NCI-H2107 treated with DMSO at 0.1 percent for 48 hours (cell line): ENCODE results near the gene F2RL1.
"Not testable (repeated sequence)": the region's sequence is repeated elsewhere in the genome, so short reads cannot be mapped to it uniquely, and the experiment has no call there.

Experiments
- DNase-seq: peaks from one replicate; lab custom pipeline; 2025; ENCODE audit not compliant: unreplicated experiment; lab: John Stamatoyannopoulos, UW

F2RL1 gene

DNA sequence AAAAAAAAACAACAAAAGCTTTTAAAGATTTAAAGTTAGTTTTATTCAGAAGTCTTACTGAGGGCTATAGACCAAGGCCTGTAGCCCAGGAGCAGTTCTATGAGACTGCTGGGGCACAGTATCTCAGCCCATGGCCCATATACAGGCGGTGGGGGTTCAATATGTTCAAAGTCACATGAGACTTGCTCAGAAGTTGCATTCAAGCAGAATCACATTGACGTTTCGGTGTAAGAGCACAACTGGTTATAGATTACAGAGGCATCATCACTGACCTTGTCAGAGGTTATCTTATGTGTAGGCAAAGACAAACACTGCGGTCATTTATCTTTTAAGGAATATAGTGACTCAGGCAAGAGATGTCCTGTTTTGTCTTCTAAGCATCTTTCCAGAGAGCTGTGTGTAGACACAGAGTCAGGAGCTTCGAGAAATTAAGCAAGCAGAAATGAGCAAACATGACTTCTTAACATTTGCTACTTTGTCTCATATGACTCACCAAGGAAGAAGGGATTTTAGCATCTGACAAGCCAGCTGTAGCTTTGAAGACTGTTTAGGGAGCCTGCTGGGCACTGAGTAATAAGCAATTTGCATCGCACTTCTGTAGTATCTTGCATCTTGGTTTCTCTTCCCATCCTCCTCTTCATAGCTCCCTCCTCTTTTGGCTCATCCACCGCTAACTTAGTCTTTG is 12.9 kb upstream of the F2RL1 start:
- no peak for DNase-seq

DNA sequence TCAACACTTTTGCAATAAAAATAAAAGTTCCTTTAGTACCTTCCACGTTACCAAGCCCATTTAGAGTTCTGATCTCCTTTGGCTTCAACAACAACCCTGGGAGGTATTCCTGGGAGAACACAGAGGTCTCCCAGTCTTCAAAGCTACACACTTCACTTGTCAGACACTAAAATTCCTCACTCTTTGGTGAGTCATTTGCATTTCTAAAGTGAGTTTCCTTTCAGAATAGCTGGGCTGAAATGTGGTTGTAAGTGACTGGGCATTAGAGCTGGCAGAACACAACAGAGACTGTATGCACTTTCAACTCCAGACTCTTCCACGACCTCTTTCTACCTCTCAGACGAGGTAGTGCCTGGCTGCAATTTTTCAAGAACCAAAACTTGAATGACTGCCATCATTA is 11.5 kb upstream of the F2RL1 start:
- no peak for DNase-seq

DNA sequence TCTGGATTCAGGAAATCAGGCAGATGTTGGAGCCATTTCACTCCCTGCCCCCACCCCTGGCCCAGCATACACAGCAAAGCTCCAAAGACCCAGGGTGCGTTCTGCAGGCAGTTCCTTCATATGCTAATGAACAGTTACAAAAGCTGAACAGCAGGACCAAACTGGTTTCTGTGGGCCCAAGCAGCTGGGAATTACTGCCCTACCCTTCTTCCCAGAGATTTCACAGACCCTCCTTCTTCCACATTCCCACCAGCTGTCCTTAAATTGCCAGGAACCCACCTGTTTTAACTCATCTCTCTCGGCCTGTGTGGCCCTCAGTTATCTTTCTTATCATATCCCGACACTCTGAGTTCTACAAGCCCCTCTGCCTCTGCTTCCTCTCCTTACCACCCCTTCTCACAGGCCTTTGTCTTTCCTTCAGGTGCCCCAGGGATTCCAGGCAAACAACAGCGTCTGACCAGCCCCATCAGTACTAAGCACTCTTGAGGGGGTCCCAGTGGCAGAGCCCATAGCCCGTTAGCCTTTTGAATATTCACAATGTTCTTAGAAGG is 10.6 kb upstream of the F2RL1 start:
- DNase-seq: no peak

DNA sequence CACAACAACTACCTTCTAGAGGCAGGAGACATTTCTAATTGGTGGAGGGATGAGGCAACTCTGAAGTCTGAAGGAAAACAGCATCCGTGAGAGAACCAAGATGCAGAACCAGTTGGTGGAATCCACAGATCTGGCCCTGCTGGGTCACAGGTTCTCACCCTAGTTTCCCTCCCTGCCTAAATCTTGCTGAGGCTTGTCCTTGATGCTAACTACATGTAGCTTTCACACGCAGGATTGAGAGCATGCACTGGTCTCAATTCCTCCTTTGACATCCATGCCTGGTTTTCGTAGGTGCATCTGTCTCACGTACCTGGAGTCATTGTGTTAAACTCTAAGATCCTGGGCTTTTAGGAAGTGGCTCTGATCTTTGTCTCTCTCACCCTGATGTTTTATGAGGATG is 9.7 kb upstream of the F2RL1 start:
- DNase-seq: no peak

DNA sequence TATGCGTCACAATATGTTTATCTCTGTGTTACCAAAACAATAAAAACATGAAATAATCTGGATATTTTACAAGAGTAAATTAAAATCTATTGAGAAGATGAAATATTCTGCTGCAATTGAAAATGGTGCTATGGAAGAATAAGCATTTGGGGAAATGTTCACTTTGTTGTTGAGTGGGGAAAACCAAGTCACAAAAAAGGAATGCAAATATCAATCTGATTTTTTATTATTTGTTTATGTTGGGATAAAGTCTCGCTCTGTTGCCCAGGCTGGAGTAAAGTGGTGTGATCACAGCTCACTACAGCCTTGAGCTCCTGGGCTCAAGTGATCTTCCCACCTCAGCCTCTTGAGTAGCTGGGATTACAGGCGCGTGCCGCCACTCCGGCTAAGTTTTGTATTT is 8.6 kb upstream of the F2RL1 start:
- DNase-seq: no peak

DNA sequence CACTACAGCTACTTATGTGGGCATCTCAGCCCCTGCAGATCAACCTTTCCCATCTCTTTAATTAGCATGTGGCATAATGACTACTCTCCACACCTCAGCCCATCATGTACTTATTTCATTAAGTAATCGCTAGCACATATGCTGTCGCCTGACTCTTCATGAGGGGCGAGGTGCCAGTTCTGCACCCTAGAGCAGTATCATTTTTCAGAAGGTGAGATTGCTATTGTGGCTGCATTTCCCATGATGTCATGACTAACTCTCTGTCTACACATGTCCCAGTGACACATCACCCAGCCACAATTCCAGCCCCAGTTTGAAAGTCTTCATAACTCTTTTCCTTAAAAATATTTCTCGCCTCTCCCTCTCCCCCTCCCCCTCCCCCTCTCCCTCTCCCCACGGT is 7.6 kb upstream of the F2RL1 start:
- DNase-seq: no peak

DNA sequence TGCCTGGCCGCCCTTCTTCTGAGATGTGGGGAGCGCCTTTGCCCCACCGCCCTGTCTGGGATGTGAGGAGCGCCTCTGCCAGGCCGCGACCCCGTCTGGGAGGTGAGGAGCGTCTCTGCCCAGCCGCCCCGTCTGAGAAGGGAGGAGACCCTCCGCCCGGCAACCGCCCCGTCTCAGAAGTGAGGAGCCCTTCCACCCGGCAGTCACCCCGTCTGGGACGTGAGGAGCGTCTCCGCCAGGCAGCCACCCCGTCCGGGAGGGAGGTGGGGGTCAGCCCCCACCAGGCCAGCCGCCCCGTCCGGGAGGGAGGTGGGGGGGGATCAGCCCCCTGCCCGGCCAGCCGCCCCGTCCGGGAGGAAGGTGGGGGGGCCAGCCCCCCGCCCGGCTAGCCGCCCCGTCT is 6.6 kb upstream of the F2RL1 start:
- not testable (repeated sequence) for DNase-seq

DNA sequence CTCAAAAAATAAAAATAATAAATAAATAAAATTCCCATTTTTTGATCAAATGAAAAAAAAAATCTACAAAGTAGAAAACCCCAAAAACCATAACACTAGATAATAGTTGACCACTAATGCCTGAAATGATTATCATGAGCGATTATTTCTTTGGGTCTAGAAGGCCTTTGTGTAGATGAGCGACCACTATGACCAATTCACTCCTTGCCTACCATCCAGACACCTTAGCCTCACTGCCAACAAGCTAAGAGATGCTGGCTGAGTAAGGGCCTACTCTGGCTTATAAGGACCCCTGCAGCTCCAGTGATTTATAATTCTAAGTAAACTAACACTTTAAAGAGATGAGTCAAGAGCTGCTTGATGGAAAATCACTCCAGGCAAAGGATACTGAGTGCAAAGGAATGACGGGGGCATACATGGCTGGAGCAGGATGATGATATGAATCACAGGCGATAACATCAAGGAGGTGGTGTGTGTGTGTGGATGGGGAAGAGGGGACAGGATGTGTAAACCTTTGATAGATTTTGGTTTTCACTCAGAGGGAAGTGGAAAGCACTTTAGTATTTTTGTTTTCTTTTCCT is 4.8 kb upstream of the F2RL1 start:
- no peak for DNase-seq

DNA sequence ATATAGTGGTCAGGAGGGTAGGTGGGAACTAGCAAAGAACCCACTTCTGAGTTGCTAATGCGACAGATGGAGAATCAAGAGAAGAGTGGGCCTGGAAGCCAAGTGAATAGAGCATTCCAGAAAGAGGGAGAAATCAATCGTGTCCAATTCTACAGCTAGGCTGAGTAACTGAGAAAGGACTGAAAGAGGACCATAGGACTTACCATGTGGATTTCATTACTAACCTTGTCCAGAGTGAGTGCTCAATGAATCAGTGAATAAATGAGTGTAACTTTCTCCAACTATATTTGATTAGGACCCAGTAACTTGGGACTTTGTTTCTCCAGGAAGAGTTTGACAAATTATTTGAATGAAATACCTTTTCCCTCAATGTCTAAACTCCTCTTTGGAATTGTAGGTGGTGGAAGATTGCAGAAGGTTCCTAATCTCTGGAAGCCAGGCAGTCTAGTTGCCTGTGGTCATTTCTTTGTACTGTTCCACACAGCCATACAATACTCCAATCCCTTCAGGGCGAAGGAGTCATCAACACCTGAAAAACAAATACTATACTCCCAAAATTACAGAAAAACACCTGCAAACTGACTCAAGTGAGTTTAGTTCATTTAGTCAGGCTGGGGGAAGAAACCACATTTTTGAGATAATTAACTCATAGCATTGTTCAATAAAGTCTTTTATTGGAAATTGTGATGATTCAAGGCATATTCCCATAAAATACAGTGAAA is 2.6 kb upstream of the F2RL1 start:
- DNase-seq: no peak

DNA sequence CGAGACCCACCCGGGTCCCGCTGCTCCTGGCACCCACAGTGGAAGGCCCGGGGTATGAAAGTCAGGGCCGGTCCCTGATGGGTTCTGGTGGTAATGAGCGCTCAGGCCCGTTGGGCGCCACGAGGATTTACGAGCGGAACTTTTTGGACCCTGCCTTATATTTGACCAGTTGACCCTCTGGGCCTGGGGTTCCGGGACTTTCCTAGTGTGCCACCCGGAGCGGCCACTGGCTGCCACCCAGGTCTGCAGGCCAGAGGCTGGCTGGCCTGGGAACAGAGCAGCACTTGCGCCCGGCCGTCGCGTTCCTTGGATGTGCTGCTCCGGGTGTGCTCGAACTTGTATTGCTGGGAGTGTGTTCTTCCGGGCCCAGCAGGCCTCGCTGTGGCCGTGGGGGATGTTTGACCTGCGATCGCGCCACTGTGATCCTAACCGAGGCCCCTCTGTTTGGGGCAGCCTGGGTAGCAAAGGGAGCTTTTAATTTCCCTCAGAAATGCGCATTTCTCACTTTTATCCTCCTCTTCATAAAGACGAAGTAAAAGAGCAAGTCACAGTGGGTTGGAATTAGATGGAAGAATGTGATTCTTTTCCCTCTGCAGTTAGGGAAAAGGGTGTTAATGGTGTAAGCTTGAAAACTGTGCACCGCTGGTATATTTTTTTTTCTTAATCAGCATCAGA is 1.2 kb downstream of the F2RL1 start:
- no peak for DNase-seq

DNA sequence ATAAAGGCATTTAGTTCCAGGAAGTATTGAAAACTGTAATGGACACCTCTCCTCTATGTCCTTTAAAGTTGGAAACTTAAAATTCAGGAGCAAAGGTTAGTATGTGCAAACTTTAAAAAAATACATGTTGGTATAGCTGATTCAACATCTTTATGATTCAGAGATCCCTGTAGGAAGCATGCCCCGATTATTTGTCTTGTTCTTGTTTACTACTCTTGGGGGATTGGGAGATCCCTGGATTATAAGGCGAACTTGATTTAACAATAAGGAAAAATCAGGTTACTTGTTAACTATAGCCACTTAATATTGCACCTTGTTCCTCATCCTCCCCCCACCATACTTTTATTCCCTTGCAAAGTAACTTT is 1.7 kb downstream of the F2RL1 start:
- DNase-seq: no peak

DNA sequence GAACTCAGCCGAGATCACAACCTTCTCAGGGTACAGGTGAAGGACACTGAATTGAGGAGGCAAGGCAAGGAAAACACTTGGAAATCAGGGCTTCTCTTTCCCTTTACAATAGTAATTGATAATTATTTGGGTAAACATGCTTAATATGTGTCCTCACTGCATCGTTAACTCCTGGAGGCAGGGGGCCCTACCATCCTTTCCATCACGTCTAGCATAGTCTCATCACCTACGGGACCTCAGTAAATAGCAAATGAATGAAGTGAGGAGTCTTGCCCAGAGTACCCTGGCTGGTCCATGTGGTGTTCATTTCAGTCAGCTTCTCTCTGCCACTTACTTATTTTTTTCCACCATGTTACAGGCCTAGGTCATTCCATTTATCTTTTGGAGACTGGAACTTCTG is 2.3 kb downstream of the F2RL1 start:
- no peak for DNase-seq

DNA sequence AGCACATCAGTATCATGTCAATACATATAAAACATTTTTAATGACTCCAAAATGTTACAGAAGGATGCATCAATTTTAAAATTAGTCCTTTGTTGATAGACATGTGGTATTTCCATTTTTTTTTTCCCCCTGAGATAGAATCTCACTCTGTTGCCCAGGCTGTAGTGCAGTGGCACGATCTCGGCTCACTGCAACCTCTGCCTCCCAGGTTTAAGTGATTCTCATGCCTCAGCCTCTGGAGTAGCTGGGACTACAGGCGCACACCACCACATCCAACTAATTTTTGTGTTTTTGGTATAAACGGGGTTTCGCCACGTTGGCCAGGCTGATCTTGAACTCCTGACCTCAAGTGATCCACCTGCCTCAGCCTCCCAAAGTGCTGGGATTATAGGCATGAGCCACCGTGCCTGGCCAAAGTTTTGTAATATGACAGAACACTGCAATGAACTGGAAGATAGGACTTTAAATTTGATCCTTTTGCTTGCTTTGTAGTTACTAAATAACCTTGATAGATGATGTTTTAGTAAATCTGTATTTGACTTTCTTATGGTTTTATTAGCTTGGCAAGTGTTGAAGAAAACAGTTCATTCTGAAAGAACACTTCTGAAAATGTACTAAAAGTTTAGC is 3.4 kb downstream of the F2RL1 start:
- DNase-seq: not testable (repeated sequence)

DNA sequence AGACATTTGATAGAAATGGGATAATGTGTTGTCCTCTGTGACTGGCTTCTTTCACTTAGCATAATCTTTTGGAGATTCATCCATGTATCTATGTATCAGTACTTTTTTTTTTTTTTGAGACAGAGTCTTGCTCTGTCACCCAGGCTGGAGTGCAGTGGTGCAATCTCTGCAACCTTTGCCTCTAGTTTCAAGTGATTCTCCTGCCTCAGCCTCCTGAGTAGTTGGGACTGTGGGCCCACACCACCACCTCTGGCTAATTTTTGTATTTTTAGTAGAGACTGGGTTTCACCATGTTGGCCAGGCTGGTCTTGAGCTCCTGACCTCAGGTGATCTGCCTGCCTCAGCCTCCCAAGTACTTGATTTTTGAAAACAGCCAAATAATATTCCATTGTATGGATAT is 7.6 kb downstream of the F2RL1 start:
- not testable (repeated sequence) for DNase-seq

DNA sequence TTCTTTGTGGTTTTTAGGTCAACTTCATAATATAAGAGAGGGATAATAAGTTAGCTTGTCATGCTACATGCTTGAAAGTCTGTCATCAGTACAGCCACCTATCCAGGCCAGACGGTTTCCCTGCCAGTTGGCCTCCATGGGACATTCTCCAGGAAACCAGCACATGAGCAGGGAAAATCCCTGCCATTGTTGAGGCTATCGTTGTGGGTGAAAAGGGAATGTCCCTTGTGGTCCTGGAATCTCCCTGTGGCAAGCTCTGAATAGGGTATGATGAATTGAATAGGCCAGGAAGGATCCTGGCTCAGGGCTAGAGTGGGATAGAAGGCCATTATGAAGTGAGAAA is 12.3 kb downstream of the F2RL1 start:
- DNase-seq: no peak

DNA sequence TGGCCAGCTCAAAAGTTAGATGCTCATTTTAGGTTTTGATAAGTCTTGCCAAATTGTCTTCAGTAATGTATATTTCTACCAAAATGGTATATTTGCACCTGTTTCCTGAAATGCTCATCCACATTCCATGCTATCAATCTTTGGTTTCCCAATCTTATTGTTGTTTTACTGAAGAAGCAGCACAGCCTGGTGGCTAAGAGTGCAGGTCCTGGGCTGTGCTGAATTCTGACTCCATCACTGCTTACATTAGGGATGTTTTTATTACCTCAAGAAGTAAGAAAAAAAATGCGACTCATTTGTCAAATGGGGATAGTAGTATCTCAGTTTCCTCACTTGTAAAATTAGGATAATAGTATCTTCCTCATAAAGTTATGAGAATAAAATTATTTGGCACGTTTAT is 17.4 kb downstream of the F2RL1 start:
- no peak for DNase-seq

DNA sequence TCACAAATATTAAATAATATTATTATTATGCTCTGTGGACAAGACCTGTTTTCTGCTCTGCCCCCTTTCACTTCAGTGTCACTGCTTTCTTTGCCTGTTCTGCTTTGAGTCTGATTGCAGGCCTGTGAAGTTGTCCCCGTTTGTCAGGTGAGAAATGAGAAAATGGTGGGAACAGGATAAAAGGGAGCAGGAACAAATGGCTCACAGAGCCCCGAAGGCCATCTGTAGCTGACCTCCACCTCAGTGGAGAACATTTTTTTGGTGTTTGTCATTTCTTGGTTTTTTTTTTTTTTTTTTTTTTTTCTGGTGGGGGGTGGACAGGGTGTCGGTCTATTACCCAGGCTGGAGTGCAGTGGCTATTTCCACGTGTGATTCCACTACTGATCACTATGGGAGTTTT is 17.8 kb downstream of the F2RL1 start:
- DNase-seq: no peak

DNA sequence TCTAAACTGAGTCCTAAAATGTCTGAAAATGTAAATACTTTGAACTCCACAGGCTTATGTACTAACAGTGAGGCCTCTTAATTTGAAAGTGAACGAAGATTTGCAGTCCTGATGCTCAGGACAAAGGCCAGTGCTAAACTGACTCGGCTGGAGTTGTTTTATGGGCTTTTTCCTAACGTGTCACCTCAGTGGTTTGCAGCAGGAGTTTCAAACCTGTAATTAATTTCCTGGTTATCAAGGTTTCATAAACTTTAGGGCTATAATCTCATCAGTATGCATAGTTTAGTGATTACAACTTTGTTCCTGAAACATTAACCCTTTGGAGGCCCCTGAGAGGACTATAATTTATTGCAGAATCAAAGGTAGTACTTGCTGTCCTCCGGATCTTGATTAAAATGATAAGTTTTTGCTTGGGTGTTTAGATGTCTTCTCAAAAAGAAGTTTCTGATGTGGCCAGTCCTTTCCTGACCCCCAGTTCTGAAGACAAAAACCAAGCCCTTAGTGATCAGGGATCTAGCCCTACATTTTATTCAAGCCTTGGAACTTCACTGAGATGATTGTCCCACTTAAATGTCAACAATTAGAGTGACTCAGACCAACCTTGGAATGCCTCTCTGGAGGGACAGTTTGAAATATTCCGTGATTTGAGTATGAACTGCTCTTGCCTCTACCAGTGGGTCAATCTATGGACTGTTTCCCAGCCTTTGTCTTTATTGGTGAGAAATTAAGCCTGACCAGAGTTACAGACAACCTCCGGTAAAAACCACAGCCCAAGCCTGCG is 19.8 kb downstream of the F2RL1 start:
- DNase-seq: no peak

DNA sequence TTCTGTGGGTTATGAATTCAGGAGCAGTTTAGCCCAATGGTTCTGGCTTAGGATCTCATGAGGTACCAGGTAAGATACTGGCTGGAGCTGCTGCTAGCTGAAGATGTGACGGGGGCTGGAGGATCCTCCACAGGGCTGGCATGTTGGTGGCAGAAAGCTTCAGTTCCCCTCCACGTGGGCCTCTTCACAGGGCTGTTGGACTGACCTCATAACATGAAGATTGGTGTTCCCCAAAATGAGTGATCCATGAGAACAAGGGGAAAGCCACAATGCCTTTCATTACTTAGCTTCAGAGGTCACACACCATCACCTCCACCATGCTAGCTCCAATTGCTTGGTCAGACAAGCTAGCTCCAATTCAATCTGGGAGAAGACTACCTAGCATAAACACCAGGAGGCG is 22.5 kb downstream of the F2RL1 start:
- no peak for DNase-seq

DNA sequence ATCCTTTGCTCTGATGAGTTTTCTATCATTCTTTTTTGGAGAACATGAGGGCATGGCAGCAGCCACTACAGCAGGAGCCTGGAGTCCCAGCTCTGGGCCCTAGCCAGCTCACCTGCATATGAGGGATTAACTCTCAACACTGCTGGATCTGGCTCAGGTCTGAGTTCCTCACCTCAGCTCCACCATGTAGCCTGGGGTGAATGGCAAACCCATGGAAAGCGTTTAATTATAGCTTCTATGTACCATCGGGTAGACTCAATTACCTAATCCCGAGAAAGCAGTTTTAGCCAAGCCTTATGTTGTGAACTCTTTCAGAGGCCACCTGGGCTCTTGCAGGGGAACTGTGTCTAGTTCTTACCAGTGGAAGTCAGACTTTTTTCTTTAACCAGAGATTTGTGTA is 27.1 kb downstream of the F2RL1 start:
- no peak for DNase-seq
